GM19240 (cell line): ENCODE results near the gene OR10G4.
"Not testable (repeated sequence)": the region's sequence is repeated elsewhere in the genome, so short reads cannot be mapped to it uniquely, and the experiment has no call there.

ENCODE experiments used
- DNase-seq: peaks from one replicate; pipeline ENCODE4 v3.0.0; 2011; ENCODE audit warnings: low spot score; ENCODE audit not compliant: insufficient read length

Gene OR10G4, protein sequence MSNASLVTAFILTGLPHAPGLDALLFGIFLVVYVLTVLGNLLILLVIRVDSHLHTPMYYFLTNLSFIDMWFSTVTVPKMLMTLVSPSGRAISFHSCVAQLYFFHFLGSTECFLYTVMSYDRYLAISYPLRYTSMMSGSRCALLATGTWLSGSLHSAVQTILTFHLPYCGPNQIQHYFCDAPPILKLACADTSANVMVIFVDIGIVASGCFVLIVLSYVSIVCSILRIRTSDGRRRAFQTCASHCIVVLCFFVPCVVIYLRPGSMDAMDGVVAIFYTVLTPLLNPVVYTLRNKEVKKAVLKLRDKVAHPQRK

DNA sequence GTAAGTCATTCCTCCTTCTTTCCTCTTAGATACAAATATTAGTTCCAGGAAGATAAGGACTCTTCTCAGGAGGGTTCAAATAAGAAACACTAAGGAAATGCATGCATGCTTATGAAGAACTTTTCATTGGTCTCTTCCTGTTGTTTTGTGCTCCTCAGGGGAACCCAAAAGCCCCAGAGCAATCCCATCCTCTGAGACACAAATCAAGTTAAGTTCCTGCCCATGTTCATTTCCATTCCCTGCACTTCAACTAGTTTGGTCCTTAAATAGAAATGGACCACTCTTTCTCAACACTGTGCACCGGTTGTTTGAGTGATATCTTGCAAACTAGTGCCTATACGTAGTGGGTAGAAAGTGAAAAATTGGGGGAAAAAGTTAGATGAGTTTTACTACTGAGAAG is at the start of gene OR10G4:
OR10G4 (plus strand) TSS at position 301 of the 400 bp plus-strand sequence. CDS start 2,578 bp downstream, outside the sequence.
- no peak for DNase-seq

DNA sequence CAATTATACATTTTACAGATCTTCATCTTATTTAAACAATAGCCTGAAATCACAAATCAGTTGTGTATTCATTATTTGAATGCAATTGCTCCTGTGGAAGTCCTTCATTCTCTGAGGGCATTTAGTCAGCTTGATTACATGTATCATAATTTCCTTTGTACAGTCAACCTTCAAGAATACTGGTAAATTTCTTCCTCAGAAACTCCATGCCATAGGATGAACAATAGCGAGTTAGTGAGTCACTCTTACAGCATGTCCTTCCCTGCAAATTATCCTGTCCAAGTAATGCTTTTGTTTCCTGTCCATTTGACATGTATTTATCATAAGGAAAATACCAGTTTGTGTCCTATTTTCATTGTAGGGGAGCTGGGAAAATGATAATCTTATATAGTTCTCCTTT is 39.0 kb upstream of the OR10G4 start:
- no peak for DNase-seq

DNA sequence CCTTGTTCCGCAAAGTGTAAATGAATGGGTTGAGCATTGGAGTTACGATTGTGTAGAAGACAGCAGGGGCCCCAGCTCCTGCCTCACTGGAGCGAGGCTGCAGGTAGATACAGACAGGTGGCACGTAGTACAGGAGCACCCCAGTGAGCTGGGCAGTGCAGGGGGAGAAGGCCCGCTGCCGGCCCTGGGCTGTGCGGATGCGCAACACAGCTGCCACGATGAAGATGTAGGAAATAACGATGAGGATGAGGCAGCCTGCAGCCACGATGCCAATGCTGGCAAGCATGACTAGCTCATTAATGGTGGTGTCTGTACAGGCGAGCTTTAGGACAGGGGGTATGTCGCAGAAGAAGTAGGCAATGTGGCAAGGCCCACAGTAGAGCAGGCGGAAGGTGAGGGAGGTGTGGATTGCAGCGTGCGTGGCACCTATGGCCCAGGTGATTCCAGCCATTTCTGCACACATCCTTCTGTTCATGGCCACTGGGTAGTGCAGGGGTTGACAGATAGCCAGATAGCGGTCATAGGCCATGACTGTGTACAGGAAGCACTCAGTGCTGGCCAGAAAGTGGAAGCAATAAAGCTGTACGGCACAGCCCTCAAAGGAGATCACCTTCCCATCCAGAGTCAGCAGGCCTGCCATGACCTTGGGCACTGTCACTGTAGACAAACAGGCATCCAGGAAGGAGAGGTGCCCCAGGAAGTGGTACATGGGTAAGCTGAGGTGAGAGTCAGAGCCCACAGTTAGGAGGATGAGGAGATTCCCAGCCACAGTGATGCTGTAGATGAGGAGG is 35.8 kb upstream of the OR10G4 start:
- DNase-seq = no peak

DNA sequence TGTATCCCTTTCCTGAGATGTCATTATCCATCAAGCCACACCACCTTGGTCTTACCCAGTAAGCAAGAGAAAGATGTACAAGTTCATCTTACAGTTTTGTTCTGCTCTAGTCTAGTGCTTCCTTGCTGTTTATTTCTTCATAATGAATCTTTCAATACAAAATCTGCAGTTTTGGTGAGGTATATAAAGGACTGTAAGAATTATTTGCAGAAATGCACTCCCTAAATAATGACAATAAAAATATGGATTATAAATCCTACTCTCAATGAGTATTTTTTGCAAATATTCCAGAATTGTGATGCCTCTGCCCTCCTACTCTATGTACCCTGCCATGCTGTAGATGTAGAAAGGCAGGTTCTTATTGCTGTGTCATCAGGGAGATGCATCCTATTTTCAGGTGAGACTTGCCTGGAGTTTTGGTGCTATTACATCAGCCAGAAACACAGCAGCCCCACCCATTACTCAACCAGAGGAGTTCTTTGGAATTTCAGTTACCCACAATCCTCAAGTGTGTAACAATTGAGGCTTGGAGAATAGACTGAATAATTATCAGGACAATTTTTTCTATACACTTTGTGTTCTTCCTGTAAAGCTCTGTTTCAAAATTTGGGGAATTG is 35.0 kb upstream of the OR10G4 start, which contains the start of gene OR10S1:
OR10S1 (minus strand) TSS at position 51 of the 617 bp plus-strand sequence. CDS start 117 bp downstream, outside the sequence.
- no peak for DNase-seq

DNA sequence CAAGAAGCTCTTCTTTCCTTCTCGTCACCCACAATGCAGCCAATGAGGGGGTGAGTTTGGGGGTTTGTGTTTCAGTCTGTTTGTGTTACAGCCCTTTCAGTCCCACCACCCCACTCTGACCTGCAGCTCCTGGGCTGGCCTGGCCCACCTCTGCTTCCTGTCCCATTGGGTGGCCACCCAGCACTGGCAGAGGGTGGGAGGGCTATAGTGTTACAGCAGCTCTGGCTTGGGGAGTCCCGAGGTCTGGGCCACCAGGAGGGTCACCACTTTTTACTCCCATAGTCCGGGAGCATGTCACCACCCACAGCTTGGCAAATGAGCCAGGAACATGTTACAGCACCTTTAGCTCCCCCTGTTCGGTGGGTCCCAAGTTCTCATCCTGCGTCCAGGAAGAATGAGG is 33.5 kb upstream of the OR10G4 start:
- DNase-seq = no peak

DNA sequence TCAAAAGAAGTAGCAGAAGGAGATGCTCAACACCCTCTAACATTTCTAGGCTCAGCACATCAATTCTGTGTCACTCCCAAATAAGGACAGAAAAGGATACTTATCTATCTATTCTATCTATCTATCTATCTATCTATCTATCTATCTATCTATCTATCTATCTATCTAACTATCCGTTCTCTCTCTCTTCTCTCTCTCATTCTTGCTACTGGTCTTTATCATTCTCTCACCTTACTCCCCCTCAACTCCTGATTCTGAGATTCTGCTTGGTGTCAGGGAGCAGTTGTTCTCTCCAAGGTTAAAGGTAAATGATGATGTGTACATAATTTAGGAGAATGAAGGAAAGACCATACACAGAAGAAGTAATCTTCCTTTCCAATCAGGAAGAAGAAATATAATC is 17.7 kb upstream of the OR10G4 start, which contains the start of gene OR10G6:
OR10G6 (minus strand) TSS at position 43 of the 400 bp plus-strand sequence; CDS start at position 43, 0 bp downstream.
- DNase-seq = no peak

DNA sequence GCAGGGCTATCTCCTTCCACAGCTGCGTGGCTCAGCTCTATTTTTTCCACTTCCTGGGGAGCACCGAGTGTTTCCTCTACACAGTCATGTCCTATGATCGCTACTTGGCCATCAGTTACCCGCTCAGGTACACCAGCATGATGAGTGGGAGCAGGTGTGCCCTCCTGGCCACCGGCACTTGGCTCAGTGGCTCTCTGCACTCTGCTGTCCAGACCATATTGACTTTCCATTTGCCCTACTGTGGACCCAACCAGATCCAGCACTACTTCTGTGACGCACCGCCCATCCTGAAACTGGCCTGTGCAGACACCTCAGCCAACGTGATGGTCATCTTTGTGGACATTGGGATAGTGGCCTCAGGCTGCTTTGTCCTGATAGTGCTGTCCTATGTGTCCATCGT is 3.0 kb downstream of the OR10G4 start:
- DNase-seq = not testable (repeated sequence)

DNA sequence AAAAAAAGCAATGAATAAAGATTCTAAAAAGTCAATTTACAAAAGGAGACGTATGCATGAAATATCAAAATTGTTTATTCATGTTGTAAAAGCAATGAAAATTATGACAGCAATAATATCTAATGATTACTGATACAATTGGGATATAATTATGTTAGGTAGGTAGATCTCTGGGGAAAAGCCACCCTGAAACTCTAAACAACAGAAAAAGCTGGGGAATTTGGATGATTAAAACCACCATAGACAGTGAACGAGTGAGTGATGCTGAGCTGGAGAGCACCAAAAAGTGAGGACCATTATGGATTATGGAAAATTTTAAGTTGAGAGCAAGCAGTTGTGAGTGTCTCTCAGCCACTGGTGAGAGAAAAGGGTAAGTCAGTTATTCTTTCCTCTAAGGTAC is 13.7 kb downstream of the OR10G4 start, which contains the start of gene OR10G8:
OR10G8 (plus strand) TSS at position 301 of the 400 bp plus-strand sequence. CDS start 2,825 bp downstream, outside the sequence.
- no peak for DNase-seq

DNA sequence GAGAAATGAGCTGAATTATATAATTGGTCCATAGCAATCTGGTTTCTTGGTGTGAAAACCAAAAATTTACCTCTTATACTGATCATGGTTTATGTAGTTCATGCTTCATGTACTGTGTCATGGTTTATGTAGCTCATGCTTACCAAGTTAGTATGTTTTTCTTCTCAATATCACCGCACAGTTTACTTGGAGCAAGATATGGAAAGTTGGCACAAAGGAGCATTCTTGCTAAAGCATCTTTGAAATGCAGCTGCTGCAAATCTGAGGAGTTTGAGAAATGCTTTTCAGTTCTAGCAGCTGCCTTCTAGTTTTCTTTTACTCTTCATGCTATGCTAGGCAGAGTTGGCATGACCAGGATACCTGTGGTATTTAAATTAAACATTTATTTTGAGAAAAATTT is 23.9 kb downstream of the OR10G4 start:
- DNase-seq = no peak

DNA sequence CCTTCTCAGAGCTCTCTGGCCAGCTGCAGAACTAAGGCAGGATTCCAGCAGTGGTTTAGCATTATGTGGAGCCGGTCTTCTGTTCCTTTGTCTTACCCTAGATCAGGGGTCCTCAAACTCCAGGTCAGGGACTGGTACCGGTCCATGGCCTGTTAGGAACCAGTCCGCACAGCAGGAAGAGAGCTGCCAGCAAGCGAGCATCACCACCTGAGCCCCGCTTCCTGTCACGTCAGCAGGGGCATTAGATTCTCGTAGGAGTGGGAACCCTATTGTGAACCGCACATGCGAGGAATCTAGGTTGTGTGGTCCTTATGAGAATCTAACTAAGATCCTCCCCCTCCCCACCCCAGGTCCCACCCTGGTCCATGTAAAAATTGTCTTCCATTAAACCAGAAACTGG is 26.8 kb downstream of the OR10G4 start:
- DNase-seq = no peak

DNA sequence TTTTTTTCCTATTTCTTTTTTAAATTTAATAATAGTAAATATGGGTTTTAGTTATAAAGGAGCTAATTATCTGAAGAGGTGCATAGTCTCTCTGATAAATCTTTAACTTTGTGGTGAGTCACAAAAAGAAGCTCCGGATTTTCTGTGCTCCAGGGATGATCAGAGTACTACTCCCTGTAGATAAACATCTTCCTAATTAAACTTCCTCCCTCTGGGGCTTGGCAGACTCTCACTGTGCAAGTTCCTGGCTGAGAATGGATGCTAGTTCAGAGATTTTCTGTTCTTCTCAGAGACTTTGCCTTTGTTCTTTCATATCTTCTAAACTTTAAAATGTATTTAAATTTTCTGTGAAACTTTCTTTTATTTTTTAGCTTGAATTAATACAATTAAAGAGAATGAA is 28.5 kb downstream of the OR10G4 start, which contains the start of gene OR10G7:
OR10G7 (minus strand) TSS at position 72 of the 400 bp plus-strand sequence. CDS start 2,324 bp downstream, outside the sequence.
- no peak for DNase-seq

DNA sequence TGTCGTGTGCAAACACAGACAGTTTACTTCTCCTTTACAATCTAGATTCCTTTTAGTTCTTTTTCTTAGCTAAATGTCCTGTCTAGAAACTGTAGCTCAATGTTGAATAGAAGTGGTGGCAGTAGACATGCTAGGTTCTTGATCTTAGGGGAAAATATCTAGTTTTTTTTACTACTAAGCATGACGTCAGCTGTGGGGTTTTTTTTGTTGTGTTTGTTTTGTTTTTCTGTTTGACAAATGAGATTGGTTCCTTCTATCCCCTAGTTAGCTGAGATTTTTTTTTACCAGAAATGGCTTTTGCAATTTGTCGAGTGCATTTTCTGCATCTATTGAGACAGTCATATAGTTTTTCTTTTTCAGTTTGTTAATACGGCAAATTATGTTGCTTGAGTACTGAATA is 30.6 kb downstream of the OR10G4 start:
- DNase-seq = no peak

DNA sequence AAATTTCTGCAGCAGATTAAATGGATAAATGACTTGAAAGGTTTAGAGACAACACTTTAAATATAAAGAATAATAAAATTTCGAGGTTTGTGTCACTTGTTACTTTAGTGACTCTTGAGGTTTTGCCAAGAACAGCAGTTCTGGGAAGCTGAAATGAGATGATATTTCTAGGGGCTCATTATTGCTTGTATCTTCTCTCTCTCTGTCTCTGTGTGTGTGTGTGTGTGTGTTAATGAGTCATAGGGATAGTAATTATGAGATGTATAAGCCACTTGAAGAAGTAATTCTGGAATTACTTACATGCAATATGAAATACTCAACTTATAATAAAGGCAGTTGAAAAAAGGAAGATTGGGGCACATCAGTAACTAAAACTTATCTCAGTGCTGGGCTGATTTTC is 38.0 kb downstream of the OR10G4 start:
- DNase-seq = no peak

DNA sequence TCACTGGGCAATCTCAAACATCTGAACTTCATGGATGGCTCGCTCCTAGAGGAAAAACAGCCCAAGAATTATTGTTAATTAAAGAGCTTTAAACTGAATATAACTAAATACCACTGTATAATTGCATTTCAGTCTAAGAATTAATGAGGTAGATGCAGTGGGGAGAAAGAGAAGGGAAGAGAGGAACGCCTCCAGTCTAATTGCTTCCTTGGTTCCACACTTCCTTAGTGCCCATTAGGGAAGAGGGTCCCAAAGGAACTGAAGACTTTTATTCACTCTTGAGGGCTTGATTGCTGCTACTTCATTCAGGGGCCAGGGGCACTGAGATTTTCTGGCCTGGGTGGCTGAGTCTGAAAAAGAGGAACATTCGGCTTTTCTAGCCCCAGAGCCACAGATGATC is 40.2 kb downstream of the OR10G4 start:
- DNase-seq = no peak
